HepG2 (cell line): Measurements from ENCODE around the gene STARD6. TPM values are rescaled to one million over a fixed set of nuclear protein-coding genes. Genes with fewer than 3 reads are reported as not detected.

Experiments used
- ARID2 ChIP-seq: sonication (generic); formaldehyde crosslinking; IDR thresholded peaks from 2 replicates; pipeline ENCODE4 v1.8.1; 2022; ENCODE audit warnings: mild to moderate bottlenecking, missing genetic modification reagents, borderline replicate concordance
- ATAD3A ChIP-seq: sonication (generic); formaldehyde crosslinking; IDR thresholded peaks from 2 replicates; pipeline ENCODE4 v1.4.0; 2020; ENCODE audit warnings: missing genetic modification reagents
- FOXK1 ChIP-seq: sonication (generic); formaldehyde crosslinking; IDR thresholded peaks from 2 replicates; pipeline ENCODE4 v1.4.0; 2020; ENCODE audit warnings: low read depth, missing genetic modification reagents, borderline replicate concordance
- FOXP1 ChIP-seq, 2 experiments: fragments of 450-650 bp in 1 of 2; IDR thresholded peaks; 2 replicates each; pipeline ENCODE4 v1.6.1; 2017 to 2018; ENCODE audit warnings: antibody characterized with exemption in 1 of 2
- HDAC1 ChIP-seq: sonication (generic); formaldehyde crosslinking; IDR thresholded peaks from 2 replicates; pipeline ENCODE4 v1.5.1; 2020; ENCODE audit warnings: mild to moderate bottlenecking, missing genetic modification reagents
- KLF11 ChIP-seq: IDR thresholded peaks from 2 replicates; pipeline ENCODE4 v1.6.1; 2016; ENCODE audit warnings: missing compliant biosample characterization
- NCOA5 ChIP-seq: sonication (generic); formaldehyde crosslinking; IDR thresholded peaks from 2 replicates; pipeline ENCODE4 v1.4.0; 2020; ENCODE audit warnings: missing genetic modification reagents
- PPARG ChIP-seq: conservative IDR thresholded peaks from 2 replicates; pipeline ENCODE4 v1.6.1; 2016; ENCODE audit warnings: missing biosample characterization, missing genetic modification reagents
- RARA ChIP-seq: IDR thresholded peaks from 2 replicates; pipeline ENCODE4 v1.6.1; 2016; ENCODE audit warnings: missing genetic modification reagents, missing compliant biosample characterization
- SRSF9 ChIP-seq: fragments of 200-400 bp; formaldehyde crosslinking; IDR thresholded peaks from 2 replicates; pipeline ENCODE4 v1.6.1; 2018; ENCODE audit warnings: borderline replicate concordance, mild to moderate bottlenecking, low read depth, low read length; ENCODE audit not compliant: insufficient read depth, poor library complexity, severe bottlenecking
- SRY ChIP-seq: sonication (generic); formaldehyde crosslinking; IDR thresholded peaks from 2 replicates; pipeline ENCODE4 v1.8.0; 2022; ENCODE audit warnings: mild to moderate bottlenecking, missing genetic modification reagents
- XBP1 ChIP-seq: sonication (generic); formaldehyde crosslinking; IDR thresholded peaks from 2 replicates; pipeline ENCODE4 v1.5.0; 2020; ENCODE audit warnings: missing genetic modification reagents
- ZFP36L1 ChIP-seq: sonication (generic); formaldehyde crosslinking; IDR thresholded peaks from 2 replicates; pipeline ENCODE4 v1.8.0; 2022; ENCODE audit warnings: mild to moderate bottlenecking, missing genetic modification reagents, moderate library complexity
- ZNF350 ChIP-seq: sonication (generic); formaldehyde crosslinking; IDR thresholded peaks from 2 replicates; pipeline ENCODE4 v1.4.0; 2020; ENCODE audit warnings: mild to moderate bottlenecking, low read depth, missing genetic modification reagents, borderline replicate concordance
- ZNF768 ChIP-seq: sonication (generic); formaldehyde crosslinking; IDR thresholded peaks from 2 replicates; pipeline ENCODE4 v1.4.0; 2020; ENCODE audit warnings: missing genetic modification reagents
- ZNF781 ChIP-seq: sonication (generic); formaldehyde crosslinking; IDR thresholded peaks from 2 replicates; pipeline ENCODE4 v1.5.1; 2020; ENCODE audit warnings: borderline replicate concordance, mild to moderate bottlenecking, missing genetic modification reagents; ENCODE audit errors: not compliant biosample characterization
- polyA plus RNA-seq, 8 experiments: library from polyadenylated mRNA; depleted of rRNA in 3 of 8; stranded (reverse) in 7 of 8; unstranded in 1 of 8; fragments of >200 nt; fragmentation: Illumina TruSeq in 4 of 8; extraction: Trizol in 4 of 8; gene quantifications; 2 replicates each; pipeline versions ENCODE4 v1.2.1 to v1.2.3, GENCODE V29; 2011 to 2016; ENCODE audit warnings: low read depth in 4 of 8, missing spikeins in 1 of 8, mixed read lengths in 1 of 8; ENCODE audit not compliant: insufficient read depth in 1 of 8
- total RNA-seq, 5 experiments: library from RNA; depleted of rRNA; stranded (reverse); fragments of >200 nt; fragmentation: Illumina TruSeq; extraction: Trizol; gene quantifications; 2 replicates each; pipeline ENCODE4 v1.2.3, GENCODE V29; 2016; ENCODE audit warnings: low read depth in 1 of 5
- TF ChIP-seq, protein P1 (sequence below): sonication (generic); formaldehyde crosslinking; IDR thresholded peaks from 2 replicates; pipeline ENCODE4 v1.4.0; 2020; ENCODE audit warnings: missing genetic modification reagents, mild to moderate bottlenecking, borderline replicate concordance
- TF ChIP-seq, protein P2 (sequence below): sonication (generic); formaldehyde crosslinking; IDR thresholded peaks from 2 replicates; pipeline ENCODE4 v1.9.0; 2022; ENCODE audit warnings: low read depth, missing genetic modification reagents
- TF ChIP-seq, protein P3 (sequence below): sonication (generic); formaldehyde crosslinking; IDR thresholded peaks from 2 replicates; pipeline ENCODE4 v1.4.0; 2020; ENCODE audit warnings: missing genetic modification reagents
- TF ChIP-seq, protein P4 (sequence below): sonication (generic); formaldehyde crosslinking; IDR thresholded peaks from 2 replicates; pipeline ENCODE4 v1.4.0; 2020; ENCODE audit warnings: mild to moderate bottlenecking, missing genetic modification reagents

Gene STARD6
- total and polyA plus RNA-seq, 2 of the 13 experiments (the other 11 are each of a cell fraction or from before 2014, with no cell fraction given), result not detected

DNA sequence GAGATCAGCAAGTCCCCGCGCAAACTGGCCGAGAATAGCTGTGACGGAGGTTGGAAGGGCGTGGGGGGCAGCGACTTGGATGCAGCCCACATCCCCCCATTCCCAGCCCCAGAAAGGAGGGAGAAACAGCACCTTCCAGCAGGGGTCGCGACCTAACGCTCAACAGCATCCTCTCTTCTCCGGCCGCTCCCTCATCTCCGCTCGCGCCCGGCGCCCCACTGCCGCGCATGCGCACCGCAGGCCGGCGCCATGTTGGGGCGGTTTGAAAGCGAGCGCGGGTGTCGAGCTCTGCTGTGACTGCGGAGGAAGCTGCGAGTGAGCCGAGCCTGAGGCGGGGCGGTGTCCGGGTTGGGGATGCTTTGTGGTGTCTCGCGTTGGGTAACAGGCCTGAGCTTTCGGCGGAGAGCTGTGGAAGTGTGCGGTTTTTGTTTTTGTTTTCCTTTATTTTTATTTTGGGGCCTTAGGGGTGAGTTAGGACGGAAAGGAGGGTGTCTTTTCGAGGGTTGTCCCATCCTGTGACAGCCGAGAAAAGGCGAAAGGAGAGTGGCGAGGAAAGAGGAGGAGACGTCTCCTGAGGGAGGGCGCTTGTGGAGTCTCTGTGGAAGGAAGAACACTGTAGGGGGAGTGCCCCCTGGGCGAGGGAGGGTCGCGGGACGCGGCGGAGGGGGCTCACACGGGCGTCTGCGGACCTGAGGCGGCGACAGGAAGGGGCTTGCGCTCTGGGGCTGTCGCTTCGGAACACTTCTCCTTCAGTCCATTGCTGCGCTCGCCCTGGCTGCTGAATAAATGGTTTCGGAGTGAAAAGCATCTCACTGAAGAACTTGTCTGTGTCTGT, at the start of gene STARD6, which contains the start of gene C18orf54 (continued):
- TF ChIP-seq XBP1 (CRISPR knock-in tag) (no peak), ZNF768 (CRISPR knock-in tag) (peak; percentile 78), KLF11 (CRISPR knock-in tag) (no peak), HDAC1 (peak; percentile 94), ARID2 (CRISPR knock-in tag) (no peak), PPARG (CRISPR knock-in tag) (no peak), ATAD3A (CRISPR knock-in tag) (no peak), SRSF9 (no peak), RARA (CRISPR knock-in tag) (no peak), SRY (no peak), NCOA5 (CRISPR knock-in tag) (no peak), ZFP36L1 (CRISPR knock-in tag) (0 out of 2 replicates have a peak, but pooled peaks have one; percentile 50), ZNF781 (CRISPR knock-in tag) (no peak), ZNF350 (peak; percentile 45; the same call in 1 of the 2 replicates), FOXK1 (CRISPR knock-in tag) (peak; percentile 50; the same call in 1 of the 2 replicates), FOXP1 (IDR thresholded peaks at IDR 0.05) (no peak), FOXP1 (CRISPR knock-in tag; IDR thresholded peaks at IDR 0.05) (peak; percentile 35; the same call in 1 of the 2 replicates)
- TF ChIP-seq, protein P1, sequence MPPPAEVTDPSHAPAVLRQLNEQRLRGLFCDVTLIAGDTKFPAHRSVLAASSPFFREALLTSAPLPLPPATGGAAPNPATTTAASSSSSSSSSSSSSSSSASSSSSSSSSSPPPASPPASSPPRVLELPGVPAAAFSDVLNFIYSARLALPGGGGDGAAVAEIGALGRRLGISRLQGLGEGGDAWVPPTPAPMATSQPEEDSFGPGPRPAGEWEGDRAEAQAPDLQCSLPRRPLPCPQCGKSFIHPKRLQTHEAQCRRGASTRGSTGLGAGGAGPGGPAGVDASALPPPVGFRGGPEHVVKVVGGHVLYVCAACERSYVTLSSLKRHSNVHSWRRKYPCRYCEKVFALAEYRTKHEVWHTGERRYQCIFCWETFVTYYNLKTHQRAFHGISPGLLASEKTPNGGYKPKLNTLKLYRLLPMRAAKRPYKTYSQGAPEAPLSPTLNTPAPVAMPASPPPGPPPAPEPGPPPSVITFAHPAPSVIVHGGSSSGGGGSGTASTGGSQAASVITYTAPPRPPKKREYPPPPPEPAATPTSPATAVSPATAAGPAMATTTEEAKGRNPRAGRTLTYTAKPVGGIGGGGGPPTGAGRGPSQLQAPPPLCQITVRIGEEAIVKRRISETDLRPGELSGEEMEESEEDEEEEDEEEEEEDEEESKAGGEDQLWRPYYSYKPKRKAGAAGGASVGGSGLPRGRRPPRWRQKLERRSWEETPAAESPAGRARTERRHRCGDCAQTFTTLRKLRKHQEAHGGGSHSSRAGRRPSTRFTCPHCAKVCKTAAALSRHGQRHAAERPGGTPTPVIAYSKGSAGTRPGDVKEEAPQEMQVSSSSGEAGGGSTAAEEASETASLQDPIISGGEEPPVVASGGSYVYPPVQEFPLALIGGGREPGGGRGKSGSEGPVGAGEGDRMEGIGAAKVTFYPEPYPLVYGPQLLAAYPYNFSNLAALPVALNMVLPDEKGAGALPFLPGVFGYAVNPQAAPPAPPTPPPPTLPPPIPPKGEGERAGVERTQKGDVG (CRISPR knock-in tag), result no peak
- TF ChIP-seq, protein P2, sequence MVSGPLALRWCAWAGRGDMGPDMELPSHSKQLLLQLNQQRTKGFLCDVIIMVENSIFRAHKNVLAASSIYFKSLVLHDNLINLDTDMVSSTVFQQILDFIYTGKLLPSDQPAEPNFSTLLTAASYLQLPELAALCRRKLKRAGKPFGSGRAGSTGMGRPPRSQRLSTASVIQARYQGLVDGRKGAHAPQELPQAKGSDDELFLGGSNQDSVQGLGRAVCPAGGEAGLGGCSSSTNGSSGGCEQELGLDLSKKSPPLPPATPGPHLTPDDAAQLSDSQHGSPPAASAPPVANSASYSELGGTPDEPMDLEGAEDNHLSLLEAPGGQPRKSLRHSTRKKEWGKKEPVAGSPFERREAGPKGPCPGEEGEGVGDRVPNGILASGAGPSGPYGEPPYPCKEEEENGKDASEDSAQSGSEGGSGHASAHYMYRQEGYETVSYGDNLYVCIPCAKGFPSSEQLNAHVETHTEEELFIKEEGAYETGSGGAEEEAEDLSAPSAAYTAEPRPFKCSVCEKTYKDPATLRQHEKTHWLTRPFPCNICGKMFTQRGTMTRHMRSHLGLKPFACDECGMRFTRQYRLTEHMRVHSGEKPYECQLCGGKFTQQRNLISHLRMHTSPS (CRISPR knock-in tag), result no peak
- TF ChIP-seq, protein P3, sequence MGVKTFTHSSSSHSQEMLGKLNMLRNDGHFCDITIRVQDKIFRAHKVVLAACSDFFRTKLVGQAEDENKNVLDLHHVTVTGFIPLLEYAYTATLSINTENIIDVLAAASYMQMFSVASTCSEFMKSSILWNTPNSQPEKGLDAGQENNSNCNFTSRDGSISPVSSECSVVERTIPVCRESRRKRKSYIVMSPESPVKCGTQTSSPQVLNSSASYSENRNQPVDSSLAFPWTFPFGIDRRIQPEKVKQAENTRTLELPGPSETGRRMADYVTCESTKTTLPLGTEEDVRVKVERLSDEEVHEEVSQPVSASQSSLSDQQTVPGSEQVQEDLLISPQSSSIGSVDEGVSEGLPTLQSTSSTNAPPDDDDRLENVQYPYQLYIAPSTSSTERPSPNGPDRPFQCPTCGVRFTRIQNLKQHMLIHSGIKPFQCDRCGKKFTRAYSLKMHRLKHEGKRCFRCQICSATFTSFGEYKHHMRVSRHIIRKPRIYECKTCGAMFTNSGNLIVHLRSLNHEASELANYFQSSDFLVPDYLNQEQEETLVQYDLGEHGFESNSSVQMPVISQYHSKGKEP (CRISPR knock-in tag), result no peak
- TF ChIP-seq, protein P4, sequence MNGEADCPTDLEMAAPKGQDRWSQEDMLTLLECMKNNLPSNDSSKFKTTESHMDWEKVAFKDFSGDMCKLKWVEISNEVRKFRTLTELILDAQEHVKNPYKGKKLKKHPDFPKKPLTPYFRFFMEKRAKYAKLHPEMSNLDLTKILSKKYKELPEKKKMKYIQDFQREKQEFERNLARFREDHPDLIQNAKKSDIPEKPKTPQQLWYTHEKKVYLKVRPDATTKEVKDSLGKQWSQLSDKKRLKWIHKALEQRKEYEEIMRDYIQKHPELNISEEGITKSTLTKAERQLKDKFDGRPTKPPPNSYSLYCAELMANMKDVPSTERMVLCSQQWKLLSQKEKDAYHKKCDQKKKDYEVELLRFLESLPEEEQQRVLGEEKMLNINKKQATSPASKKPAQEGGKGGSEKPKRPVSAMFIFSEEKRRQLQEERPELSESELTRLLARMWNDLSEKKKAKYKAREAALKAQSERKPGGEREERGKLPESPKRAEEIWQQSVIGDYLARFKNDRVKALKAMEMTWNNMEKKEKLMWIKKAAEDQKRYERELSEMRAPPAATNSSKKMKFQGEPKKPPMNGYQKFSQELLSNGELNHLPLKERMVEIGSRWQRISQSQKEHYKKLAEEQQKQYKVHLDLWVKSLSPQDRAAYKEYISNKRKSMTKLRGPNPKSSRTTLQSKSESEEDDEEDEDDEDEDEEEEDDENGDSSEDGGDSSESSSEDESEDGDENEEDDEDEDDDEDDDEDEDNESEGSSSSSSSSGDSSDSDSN, result peak; percentile 55
